IPS-20b (cell line): ENCODE data around the gene ADCY9.

Source experiments
- H3K27ac ChIP-seq: one replicate; pipeline ENCODE4 v1.5.1; 2013; ENCODE audit warnings: low read length
- H3K27me3 ChIP-seq: 2 replicates; pipeline ENCODE4 v1.6.1; 2013; ENCODE audit warnings: mild to moderate bottlenecking, low read length, inconsistent platforms; ENCODE audit not compliant: insufficient read depth
- H3K36me3 ChIP-seq: 2 replicates; pipeline ENCODE4 v1.6.1; 2013; ENCODE audit warnings: low read depth, mild to moderate bottlenecking, inconsistent platforms, low read length, moderate library complexity; ENCODE audit not compliant: insufficient read depth
- H3K4me1 ChIP-seq: 2 replicates; pipeline ENCODE4 v1.6.1; 2013; ENCODE audit warnings: mild to moderate bottlenecking, control low read depth, inconsistent platforms, low read length, moderate library complexity; ENCODE audit not compliant: insufficient read depth
- H3K4me3 ChIP-seq: 2 replicates; pipeline ENCODE4 v1.5.1; 2013; ENCODE audit warnings: mild to moderate bottlenecking, low read length, inconsistent platforms
- H3K9ac ChIP-seq: 2 replicates; pipeline ENCODE4 v1.6.1; 2013; ENCODE audit warnings: low read depth, mild to moderate bottlenecking, inconsistent platforms, low read length, moderate library complexity
- H3K9me3 ChIP-seq: 2 replicates; pipeline ENCODE4 v1.6.1; 2013; ENCODE audit warnings: mild to moderate bottlenecking, low read depth, low read length, inconsistent platforms; ENCODE audit not compliant: insufficient read depth

The ADCY9 gene

GRCh38 chr16:4005281-4005680 lies 111.0 kb downstream of the ADCY9 start:
- no peaks in the 10 kb centered on the region for H3K27me3 ChIP-seq
- H3K27ac ChIP-seq, result no peak overlapping the region
- no peak overlapping the region for H3K4me3 ChIP-seq
- H3K9ac ChIP-seq, result no peak overlapping the region
- no peaks in the 10 kb centered on the region for H3K9me3 ChIP-seq
- no peaks in the 10 kb centered on the region for H3K36me3 ChIP-seq
- H3K4me1 ChIP-seq, result peaks cover 13% of the 10 kb centered on the region

GRCh38 chr16:4004206-4004605 lies 112.0 kb downstream of the ADCY9 start:
- H3K36me3 ChIP-seq, result no peaks in the 10 kb centered on the region
- H3K9me3 ChIP-seq, result no peaks in the 10 kb centered on the region
- H3K4me3 ChIP-seq, result no peak overlapping the region
- no peak overlapping the region for H3K9ac ChIP-seq
- H3K27me3 ChIP-seq, result no peaks in the 10 kb centered on the region
- H3K4me1 ChIP-seq, result peaks cover 18% of the 10 kb centered on the region
- no peak overlapping the region for H3K27ac ChIP-seq

GRCh38 chr16:4003576-4003975 lies 112.7 kb downstream of the ADCY9 start:
- no peak overlapping the region for H3K4me3 ChIP-seq
- H3K4me1 ChIP-seq, result peaks cover 21% of the 10 kb centered on the region
- H3K27me3 ChIP-seq, result no peaks in the 10 kb centered on the region
- no peaks in the 10 kb centered on the region for H3K36me3 ChIP-seq
- no peak overlapping the region for H3K9ac ChIP-seq
- H3K27ac ChIP-seq, result no peak overlapping the region
- H3K9me3 ChIP-seq, result no peaks in the 10 kb centered on the region

GRCh38 chr16:4003166-4003565 lies 113.1 kb downstream of the ADCY9 start:
- Histone ChIP-seq H3K27ac (no peak overlapping the region), H3K27me3 (no peaks in the 10 kb centered on the region), H3K4me1 (peaks cover 17% of the 10 kb centered on the region), H3K4me3 (no peak overlapping the region), H3K9me3 (no peaks in the 10 kb centered on the region), H3K36me3 (no peaks in the 10 kb centered on the region), H3K9ac (no peak overlapping the region)

GRCh38 chr16:4002121-4002520 lies 114.1 kb downstream of the ADCY9 start:
- Histone ChIP-seq H3K9ac (no peak overlapping the region), H3K36me3 (no peaks in the 10 kb centered on the region), H3K27ac (no peak overlapping the region), H3K4me1 (peaks cover 10% of the 10 kb centered on the region; the same call in 1 of the 2 replicates), H3K4me3 (no peak overlapping the region), H3K9me3 (no peaks in the 10 kb centered on the region), H3K27me3 (no peaks in the 10 kb centered on the region)

- H3K27ac ChIP-seq, result no peak overlapping the region
- H3K4me3 ChIP-seq, result no peak overlapping the region
- peaks cover 10% of the 10 kb centered on the region; the same call in 1 of the 2 replicates for H3K4me1 ChIP-seq
- no peaks in the 10 kb centered on the region for H3K36me3 ChIP-seq
- H3K9me3 ChIP-seq, result no peaks in the 10 kb centered on the region
- H3K9ac ChIP-seq, result peak overlapping the region; percentile 31; the same call in 1 of the 2 replicates
- H3K27me3 ChIP-seq, result no peaks in the 10 kb centered on the region
Observed at GRCh38 chr16:3999479-4000325, 116.5 kb downstream of the ADCY9 start.

GRCh38 chr16:3998793-3999478 lies 117.3 kb downstream of the ADCY9 start:
- H3K27me3 ChIP-seq, result no peaks in the 10 kb centered on the region
- H3K9me3 ChIP-seq, result no peaks in the 10 kb centered on the region
- peak overlapping the region; percentile 31; the same call in 1 of the 2 replicates for H3K9ac ChIP-seq
- no peak overlapping the region for H3K4me3 ChIP-seq
- no peak overlapping the region for H3K27ac ChIP-seq
- H3K36me3 ChIP-seq, result no peaks in the 10 kb centered on the region
- H3K4me1 ChIP-seq, result peaks cover 10% of the 10 kb centered on the region; the same call in 1 of the 2 replicates

- no peaks in the 10 kb centered on the region for H3K9me3 ChIP-seq
- no peak overlapping the region for H3K4me3 ChIP-seq
- H3K27ac ChIP-seq, result no peak overlapping the region
- H3K9ac ChIP-seq, result no peak overlapping the region; the same call in 1 of the 2 replicates
- no peaks in the 10 kb centered on the region for H3K27me3 ChIP-seq
- H3K4me1 ChIP-seq, result peaks cover 10% of the 10 kb centered on the region; the same call in 1 of the 2 replicates
- H3K36me3 ChIP-seq, result no peaks in the 10 kb centered on the region
Observed at GRCh38 chr16:3997231-3997841, 118.9 kb downstream of the ADCY9 start.

GRCh38 chr16:3995001-3995400 lies 121.2 kb downstream of the ADCY9 start:
- H3K27ac ChIP-seq, result no peak overlapping the region
- no peak overlapping the region for H3K4me3 ChIP-seq
- H3K9me3 ChIP-seq, result no peaks in the 10 kb centered on the region
- H3K36me3 ChIP-seq, result no peaks in the 10 kb centered on the region
- peaks cover 10% of the 10 kb centered on the region; the same call in 1 of the 2 replicates for H3K4me1 ChIP-seq
- H3K27me3 ChIP-seq, result no peaks in the 10 kb centered on the region
- no peak overlapping the region for H3K9ac ChIP-seq

- no peaks in the 10 kb centered on the region for H3K9me3 ChIP-seq
- no peak overlapping the region for H3K9ac ChIP-seq
- H3K27ac ChIP-seq, result no peak overlapping the region
- H3K27me3 ChIP-seq, result no peaks in the 10 kb centered on the region
- H3K36me3 ChIP-seq, result no peaks in the 10 kb centered on the region
- H3K4me3 ChIP-seq, result no peak overlapping the region
- no peaks in the 10 kb centered on the region for H3K4me1 ChIP-seq
Observed at GRCh38 chr16:3993052-3993785, 123.0 kb downstream of the ADCY9 start.

- Histone ChIP-seq H3K4me1 (no peaks in the 10 kb centered on the region), H3K9ac (no peak overlapping the region), H3K9me3 (no peaks in the 10 kb centered on the region), H3K27ac (no peak overlapping the region), H3K36me3 (no peaks in the 10 kb centered on the region), H3K4me3 (no peak overlapping the region), H3K27me3 (no peaks in the 10 kb centered on the region)
Observed at GRCh38 chr16:3992297-3993051, 123.8 kb downstream of the ADCY9 start.
